NCI-H1417 (cell line): ENCODE data around the gene CAPZB.

ENCODE experiments used
- DNase-seq, 3 experiments: peaks; one replicate each; lab custom pipeline; 2025; lab: John Stamatoyannopoulos, UW

Gene CAPZB

GRCh38 chr1:19429611-19430010, 55.7 kb downstream of the CAPZB start:
- DNase-seq, result peak; percentile 4 to 56 (median 50)

GRCh38 chr1:19427087-19427781, 58.1 kb downstream of the CAPZB start:
- peak in 1 of 3 experiments; percentile 19 for DNase-seq

GRCh38 chr1:19426294-19427086, 58.8 kb downstream of the CAPZB start:
- no peak for DNase-seq

- DNase-seq, result peak; percentile 20 to 54 (median 44)
These were observed 59.6 kb downstream of the CAPZB start for GRCh38 chr1:19425646-19426239.

- DNase-seq, result peak; percentile 13 to 59 (median 57)
These were observed 60.4 kb downstream of the CAPZB start for GRCh38 chr1:19424651-19425570.

- DNase-seq, result no peak
These were observed 62.2 kb downstream of the CAPZB start for GRCh38 chr1:19423130-19423529.

- no peak for DNase-seq
These were observed 64.0 kb downstream of the CAPZB start for GRCh38 chr1:19421365-19421764.

GRCh38 chr1:19420606-19421005, 64.7 kb downstream of the CAPZB start:
- DNase-seq, result no peak

- DNase-seq, result no peak
These were observed 65.6 kb downstream of the CAPZB start for GRCh38 chr1:19419691-19420090.

GRCh38 chr1:19418503-19418971, 66.8 kb downstream of the CAPZB start:
- DNase-seq, result no peak

GRCh38 chr1:19416921-19417470, 68.3 kb downstream of the CAPZB start:
- DNase-seq, result peak in 1 of 3 experiments; percentile 12

- no peak for DNase-seq
These were observed 69.2 kb downstream of the CAPZB start for GRCh38 chr1:19416145-19416544.

- DNase-seq, result no peak
These were observed 70.7 kb downstream of the CAPZB start for GRCh38 chr1:19414515-19415121.

- no peak for DNase-seq
These were observed 71.3 kb downstream of the CAPZB start for GRCh38 chr1:19413999-19414398.

GRCh38 chr1:19412654-19413053, 72.7 kb downstream of the CAPZB start:
- DNase-seq, result peak; percentile 32 to 61 (median 47)

GRCh38 chr1:19411612-19412011, 73.7 kb downstream of the CAPZB start:
- DNase-seq, result no peak

- no peak for DNase-seq
These were observed 74.9 kb downstream of the CAPZB start for GRCh38 chr1:19410393-19410792.

- no peak for DNase-seq
These were observed 75.6 kb downstream of the CAPZB start for GRCh38 chr1:19409477-19410341.

GRCh38 chr1:19407494-19408096, 77.7 kb downstream of the CAPZB start:
- DNase-seq, result no peak

GRCh38 chr1:19406680-19407079, 78.7 kb downstream of the CAPZB start:
- DNase-seq, result no peak
